GM19099 (cell line): Measurements from ENCODE around the gene SLC15A5.

Experiments
- POLR2A ChIP-seq: IDR thresholded peaks from 3 replicates; pipeline ENCODE4 v1.6.1; 2011; ENCODE audit warnings: low read depth; ENCODE audit not compliant: insufficient read length; ENCODE audit errors: extremely low read depth

The SLC15A5 gene

GRCh38 chr12:16282978-16283377, 5.5 kb upstream of the SLC15A5 start:
- TF ChIP-seq POLR2A, result no peak

GRCh38 chr12:16282081-16282480, 4.6 kb upstream of the SLC15A5 start:
- TF ChIP-seq POLR2A, result no peak

GRCh38 chr12:16281157-16281556, 3.7 kb upstream of the SLC15A5 start:
- TF ChIP-seq POLR2A, result no peak

- no peak for TF ChIP-seq POLR2A
Measured at GRCh38 chr12:16272222-16272621, 5.3 kb downstream of the SLC15A5 start.

- TF ChIP-seq POLR2A, result no peak
Measured at GRCh38 chr12:16271062-16271461, 6.4 kb downstream of the SLC15A5 start.

GRCh38 chr12:16269946-16270345, 7.5 kb downstream of the SLC15A5 start:
- no peak for TF ChIP-seq POLR2A

GRCh38 chr12:16266085-16266484, 11.4 kb downstream of the SLC15A5 start:
- TF ChIP-seq POLR2A, result no peak

GRCh38 chr12:16261944-16262475, 15.5 kb downstream of the SLC15A5 start:
- no peak for TF ChIP-seq POLR2A

- TF ChIP-seq POLR2A, result no peak
Measured at GRCh38 chr12:16260206-16260605, 17.3 kb downstream of the SLC15A5 start.

- TF ChIP-seq POLR2A, result no peak
Measured at GRCh38 chr12:16258963-16259362, 18.5 kb downstream of the SLC15A5 start.

- TF ChIP-seq POLR2A, result no peak
Measured at GRCh38 chr12:16246264-16246663, 31.2 kb downstream of the SLC15A5 start.

- TF ChIP-seq POLR2A, result no peak
Measured at GRCh38 chr12:16245209-16245608, 32.3 kb downstream of the SLC15A5 start.

GRCh38 chr12:16243487-16244412, 33.7 kb downstream of the SLC15A5 start:
- no peak for TF ChIP-seq POLR2A

- TF ChIP-seq POLR2A, result no peak
Measured at GRCh38 chr12:16241346-16241745, 36.1 kb downstream of the SLC15A5 start.

GRCh38 chr12:16238661-16239060, 38.8 kb downstream of the SLC15A5 start:
- TF ChIP-seq POLR2A, result no peak

GRCh38 chr12:16229676-16230075, 47.8 kb downstream of the SLC15A5 start:
- no peak for TF ChIP-seq POLR2A

- no peak for TF ChIP-seq POLR2A
Measured at GRCh38 chr12:16228067-16228466, 49.4 kb downstream of the SLC15A5 start.

- no peak for TF ChIP-seq POLR2A
Measured at GRCh38 chr12:16225692-16226091, 51.8 kb downstream of the SLC15A5 start.
